Stimulated activated naive CD4-positive, alpha-beta T cell (primary cell): ENCODE results near the gene FAM111A.

Experiments
- DNase-seq, 6 experiments: peaks; one replicate each; lab custom pipeline; 2025; lab: John Stamatoyannopoulos, UW

FAM111A gene

DNA sequence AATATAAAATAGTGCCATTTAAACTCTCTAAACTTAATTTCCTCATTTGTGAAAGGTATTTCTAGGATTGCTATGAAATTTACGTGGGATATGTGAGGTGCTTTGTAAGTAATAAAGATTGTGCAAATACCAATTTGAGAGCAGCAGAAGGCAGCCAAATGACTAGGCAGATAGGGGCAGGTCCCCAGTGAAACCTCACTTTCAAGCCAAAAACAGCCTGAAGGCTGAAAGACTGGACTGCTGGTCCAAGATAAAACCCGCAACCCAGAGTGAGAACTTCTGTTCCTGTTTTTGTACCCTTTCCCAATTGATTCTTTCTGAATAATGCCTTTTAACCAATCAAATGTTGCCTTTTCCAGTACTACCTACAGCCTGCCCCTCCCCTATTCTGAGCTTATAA, 36.5 kb downstream of the FAM111A start:
- DNase-seq: no peak

DNA sequence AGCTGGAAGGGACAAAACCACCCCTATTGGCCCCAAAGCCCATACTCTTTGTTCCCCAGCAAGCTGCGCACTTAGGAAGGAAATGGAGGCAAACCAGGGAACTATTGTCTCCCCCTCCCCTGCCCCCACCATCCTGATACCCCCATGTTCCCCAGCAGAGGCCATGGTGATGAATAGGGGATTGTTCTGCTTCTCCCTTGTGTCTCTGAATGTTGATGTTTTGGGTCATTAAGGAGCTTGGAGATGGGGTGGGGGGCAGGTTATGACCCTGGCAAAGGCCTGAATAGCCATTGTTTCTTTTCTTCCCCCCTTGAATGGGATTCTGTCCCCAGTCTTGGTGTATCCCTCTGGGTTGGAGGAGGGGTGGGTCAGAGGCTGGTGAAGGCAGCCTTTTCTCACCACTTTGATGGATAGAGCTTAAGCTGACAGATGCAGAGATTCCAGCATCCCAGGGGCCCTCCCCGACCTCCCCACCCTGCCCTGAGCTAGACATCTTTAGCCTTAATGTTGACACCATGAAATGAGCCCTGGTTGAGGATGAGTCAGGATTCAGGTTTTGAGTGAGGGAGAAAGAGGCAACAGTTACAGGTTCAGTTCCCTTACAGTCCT, 37.6 kb downstream of the FAM111A start:
- DNase-seq: no peak

DNA sequence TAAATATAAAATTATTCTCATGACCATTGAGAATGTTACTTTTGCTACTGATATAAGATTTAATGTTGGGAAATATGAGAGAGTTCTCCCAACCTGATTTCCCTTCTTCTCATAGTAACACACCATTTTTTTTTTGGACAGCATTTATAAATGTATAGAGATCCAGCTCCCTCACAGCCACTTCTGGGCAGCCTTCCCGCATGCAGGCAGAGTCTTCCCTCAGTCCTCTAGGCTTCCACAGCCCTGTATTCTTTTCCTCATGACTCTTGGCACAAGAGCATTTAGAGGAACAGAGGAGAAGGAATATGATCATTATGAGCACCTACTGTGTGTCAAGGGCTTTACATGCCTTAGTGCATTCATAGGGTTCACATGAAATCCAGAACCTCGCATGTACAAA, 38.3 kb downstream of the FAM111A start:
- no peak for DNase-seq

DNA sequence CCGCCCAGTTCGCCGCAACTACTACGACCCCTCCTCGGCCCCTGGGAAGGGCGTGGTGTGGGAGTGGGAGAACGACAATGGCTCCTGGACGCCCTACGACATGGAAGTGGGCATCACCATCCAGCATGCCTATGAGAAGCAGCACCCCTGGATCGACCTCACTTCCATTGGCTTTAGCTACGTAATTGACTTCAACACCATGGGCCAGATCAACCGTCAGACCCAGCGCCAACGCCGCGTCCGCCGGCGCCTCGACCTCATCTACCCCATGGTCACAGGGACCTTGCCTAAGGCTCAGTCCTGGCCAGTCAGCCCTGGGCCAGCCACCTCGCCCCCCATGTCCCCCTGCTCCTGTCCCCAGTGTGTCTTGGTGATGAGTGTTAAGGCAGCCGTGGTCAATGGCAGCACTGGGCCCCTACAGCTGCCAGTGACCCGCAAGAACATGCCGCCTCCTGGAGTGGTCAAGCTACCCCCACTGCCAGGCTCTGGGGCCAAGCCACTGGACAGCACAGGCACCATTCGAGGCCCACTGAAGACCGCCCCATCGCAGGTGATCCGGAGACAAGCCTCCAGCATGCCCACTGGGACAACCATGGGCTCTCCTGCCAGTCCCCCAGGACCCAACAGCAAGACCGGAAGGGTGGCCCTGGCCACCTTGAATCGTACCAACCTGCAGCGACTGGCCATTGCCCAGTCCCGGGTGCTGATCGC, 39.2 kb downstream of the FAM111A start:
- DNase-seq: no peak

- DNase-seq: peak in 3 of 6 experiments; percentile 1 to 13 (median 9)
Observed at GRCh38 chr11:59182457-59183151, 39.9 kb downstream of the FAM111A start.

GRCh38 chr11:59183771-59184170, 41.1 kb downstream of the FAM111A start:
- no peak for DNase-seq

DNA sequence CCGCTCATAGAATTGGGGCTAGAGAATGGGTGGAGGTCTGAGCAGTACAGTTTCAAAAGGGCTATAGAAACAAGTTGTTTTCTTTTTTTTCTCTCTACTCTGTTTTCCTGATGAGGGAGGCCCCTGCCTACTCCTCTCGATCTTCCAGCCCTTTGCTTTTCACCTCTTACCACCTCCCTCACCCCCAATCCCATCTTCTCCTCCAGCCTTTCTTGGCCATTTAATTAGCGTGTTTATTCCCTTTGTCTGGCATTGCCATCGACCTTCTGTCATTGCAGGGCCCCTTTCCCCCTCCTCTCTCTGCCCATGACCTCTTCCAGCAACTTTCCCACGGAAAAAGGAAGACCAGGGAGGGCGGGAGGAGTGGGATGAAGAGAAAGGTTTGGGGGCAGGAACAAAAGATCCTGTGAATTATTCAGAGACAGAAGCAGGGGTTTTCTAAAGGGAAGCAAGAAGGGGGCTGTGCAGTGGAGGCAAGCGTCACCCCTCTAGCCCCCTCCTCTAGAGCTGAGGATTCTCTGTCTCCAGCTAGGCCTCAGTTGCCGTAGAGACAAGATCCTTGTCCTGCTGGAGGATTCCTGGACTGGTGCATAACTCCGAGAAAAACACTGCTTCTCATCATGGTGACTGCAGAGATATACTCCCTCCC, 42.2 kb downstream of the FAM111A start:
- no peak for DNase-seq

- DNase-seq: no peak
Observed at GRCh38 chr11:59185386-59185945, 42.8 kb downstream of the FAM111A start.

DNA sequence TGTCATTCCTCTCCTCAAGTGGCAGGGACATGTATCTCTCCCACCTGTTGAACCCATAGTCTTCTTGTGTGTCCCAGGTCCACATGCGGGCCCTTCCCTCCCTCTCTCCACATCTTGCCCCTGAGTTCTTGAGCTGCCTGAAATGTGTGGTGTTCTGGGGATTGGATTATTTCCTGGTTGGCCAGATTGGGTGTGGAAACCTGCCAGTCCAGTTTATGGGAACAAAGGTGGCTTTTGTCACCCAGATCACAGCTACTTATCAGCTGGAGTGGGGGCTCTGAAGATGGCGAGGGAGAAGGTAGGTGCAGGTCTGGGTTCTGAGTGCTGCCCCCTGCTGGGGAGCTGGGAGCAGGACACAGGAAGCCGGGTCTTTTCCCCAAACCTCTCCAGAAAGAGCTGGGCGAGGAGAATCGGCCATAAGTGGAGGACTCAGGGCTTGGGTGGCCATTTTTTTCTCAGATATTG, 43.5 kb downstream of the FAM111A start:
- DNase-seq: peak in 5 of 6 experiments; percentile 14 to 63 (median 37)

GRCh38 chr11:59187035-59187434, 44.4 kb downstream of the FAM111A start:
- DNase-seq: no peak

- no peak for DNase-seq
Observed at GRCh38 chr11:59187587-59187986, 44.9 kb downstream of the FAM111A start.

DNA sequence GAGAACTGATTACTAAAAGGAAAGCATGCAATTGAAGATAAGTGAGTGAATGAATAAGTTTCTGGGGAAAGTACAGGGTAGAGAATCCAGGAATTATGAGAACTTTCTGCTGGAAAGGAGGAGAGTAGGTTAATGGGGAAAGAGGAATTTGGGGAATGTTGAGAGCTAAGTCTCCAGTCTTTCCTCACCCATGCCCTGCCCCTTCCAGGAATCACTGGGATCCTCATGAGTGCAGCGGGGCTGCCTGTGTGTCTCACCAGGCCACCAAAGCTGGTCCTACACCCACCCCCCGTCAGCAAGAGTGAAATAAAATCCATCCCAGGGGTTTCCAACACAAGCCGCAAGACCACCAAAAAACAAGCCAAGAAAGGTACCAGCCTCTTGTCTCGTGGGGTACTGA, 46.3 kb downstream of the FAM111A start:
- DNase-seq: no peak

- DNase-seq: no peak
Observed at GRCh38 chr11:59189986-59190385, 47.3 kb downstream of the FAM111A start.

GRCh38 chr11:59191095-59191494, 48.4 kb downstream of the FAM111A start:
- no peak for DNase-seq

DNA sequence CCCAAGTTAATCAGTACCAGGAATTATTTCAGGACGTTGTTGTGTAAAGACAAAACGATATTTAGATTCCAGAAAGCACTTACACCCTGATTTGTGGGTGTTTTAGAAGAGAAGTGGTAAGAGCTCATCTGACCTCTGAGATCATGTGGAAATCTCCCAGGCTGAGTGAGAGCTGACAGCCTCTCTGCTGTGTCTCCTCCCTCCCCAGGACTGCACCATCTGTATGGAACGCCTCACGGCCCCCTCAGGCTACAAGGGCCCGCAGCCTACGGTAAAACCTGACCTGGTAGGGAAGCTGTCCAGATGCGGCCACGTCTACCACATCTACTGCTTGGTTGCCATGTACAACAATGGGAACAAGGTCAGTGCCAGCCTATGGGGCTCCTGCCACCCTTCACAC, 49.2 kb downstream of the FAM111A start:
- DNase-seq: no peak

DNA sequence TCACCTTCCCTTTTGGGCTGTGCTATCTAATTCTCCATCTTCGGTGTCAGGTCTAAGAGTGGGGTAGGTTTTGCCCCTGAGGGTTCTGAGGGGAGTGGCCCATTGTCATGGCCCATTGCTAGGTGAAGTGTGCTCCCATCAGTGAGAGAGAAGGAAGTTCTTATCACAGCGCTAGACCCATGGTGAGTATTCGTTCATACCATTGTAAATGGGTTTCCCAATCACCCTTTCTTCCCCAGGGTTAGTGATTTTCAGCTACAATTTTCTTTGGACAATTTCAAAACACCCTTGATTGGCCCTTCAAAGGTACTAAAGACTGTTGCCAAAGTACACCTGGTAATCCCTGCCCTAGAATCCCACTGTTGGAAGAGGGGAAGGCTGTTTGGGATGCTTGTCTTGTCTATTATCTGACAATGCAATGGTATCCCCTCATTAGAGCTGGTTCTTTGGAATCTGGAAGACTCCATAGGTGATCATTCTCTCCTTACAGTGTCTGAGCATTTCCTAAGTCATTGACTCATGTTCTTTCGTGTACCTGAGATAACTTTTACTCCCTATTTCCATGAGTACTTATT, 49.9 kb downstream of the FAM111A start:
- no peak for DNase-seq

DNA sequence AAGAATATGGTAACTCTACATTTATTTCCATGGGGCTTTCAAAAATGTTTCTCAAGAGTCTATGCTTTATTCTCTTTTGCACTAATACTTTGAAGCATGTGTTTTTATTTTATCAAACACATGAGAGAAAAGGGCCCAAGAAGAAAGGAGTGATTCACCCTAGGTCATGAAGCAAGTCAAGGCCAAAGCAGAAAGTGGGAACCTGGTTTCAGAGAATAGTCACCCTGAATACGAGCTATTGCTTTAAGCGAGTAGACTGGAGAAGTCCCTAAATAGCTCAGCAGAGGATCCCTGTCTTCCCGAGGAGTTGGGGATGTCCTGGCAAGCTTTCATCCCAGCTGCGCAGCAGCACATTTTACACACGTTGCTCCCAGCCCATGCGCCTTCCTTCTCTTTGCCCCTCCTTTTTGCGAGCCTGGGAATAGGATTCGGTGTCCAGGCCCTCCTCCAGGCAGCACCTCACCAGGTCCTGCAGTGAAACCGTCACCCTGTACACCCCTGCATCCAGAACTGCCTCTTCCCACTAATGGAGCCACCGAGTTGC, 51.0 kb downstream of the FAM111A start:
- no peak for DNase-seq

DNA sequence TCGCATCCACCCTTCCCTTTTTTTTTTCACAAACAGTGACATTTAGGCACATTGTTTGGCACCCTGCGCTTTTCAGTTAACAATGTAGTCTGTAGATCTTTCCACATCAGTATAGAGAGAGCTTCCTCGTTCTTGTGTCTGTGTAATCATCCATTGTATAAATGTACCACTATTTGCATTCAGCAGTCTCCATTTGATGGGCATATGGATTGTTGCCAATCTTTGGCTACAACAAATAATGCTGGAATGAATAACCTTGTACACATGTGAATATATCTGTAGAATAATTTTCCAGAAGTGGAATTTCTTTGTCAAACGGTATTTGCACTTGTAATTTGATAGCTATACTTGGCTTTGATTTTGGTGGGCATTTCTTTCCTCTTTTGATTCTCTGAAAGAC, 52.9 kb downstream of the FAM111A start:
- no peak for DNase-seq

- no peak for DNase-seq
Observed at GRCh38 chr11:59196777-59197176, 54.1 kb downstream of the FAM111A start.

GRCh38 chr11:59197991-59198390, 55.3 kb downstream of the FAM111A start:
- DNase-seq: no peak

- no peak for DNase-seq
Observed at GRCh38 chr11:59198726-59199125, 56.1 kb downstream of the FAM111A start.
